Adrenal gland (tissue), 5 donors: ENCODE results near the gene SLC25A21.

ENCODE experiments used
- CTCF ChIP-seq, 6 experiments: fragments of 450-650 bp in 4 of 6; fragments of 200-600 bp in 2 of 6; sonication (generic) in 1 of 6; IDR thresholded peaks; 1 replicate in 5 of 6; 2 replicates in 1 of 6; pipeline versions ENCODE4 v1.5.1 to v1.8.0; 2016 to 2021; ENCODE audit warnings: antibody characterized with exemption in 6 of 6, mild to moderate bottlenecking in 2 of 6, moderate library complexity in 1 of 6
- POLR2A ChIP-seq, 2 donors: fragments of 450-650 bp; IDR thresholded peaks; one replicate each; pipeline ENCODE4 v1.6.1; 2017; ENCODE audit warnings: antibody characterized with exemption in 2 of 2, mild to moderate bottlenecking in 2 of 2, moderate library complexity in 1 of 2
- donor health status: DM: no; HTN: no; CAD: no.

- no peak for TF ChIP-seq POLR2A (IDR thresholded peaks at IDR 0.05)
- TF ChIP-seq CTCF (IDR thresholded peaks at IDR 0.05) = no peak
These were observed 423.7 kb downstream of the SLC25A21 start for GRCh38 chr14:36748610-36749213.
